A673 (cell line): ENCODE results near the gene SPAG6.

Experiments used
- CTCF ChIP-seq: fragments of 300-800, 200-600 bp; sonication (generic); conservative IDR thresholded peaks from 2 replicates; pipeline ENCODE4 v1.5.1; 2017; ENCODE audit warnings: low read depth, mild to moderate bottlenecking, antibody characterized with exemption, low read length, moderate library complexity, mixed read lengths
- EZH2 ChIP-seq: fragments of 200-600 bp; sonication (generic); IDR thresholded peaks from 2 replicates; pipeline ENCODE4 v1.6.1; 2017; ENCODE audit warnings: borderline replicate concordance, low read depth, mild to moderate bottlenecking, mixed read lengths, antibody characterized with exemption, low read length; ENCODE audit not compliant: poor library complexity, severe bottlenecking

GRCh38 chr10:22324893-22325271, 20.4 kb upstream of the SPAG6 start:
- TF ChIP-seq CTCF = no peak
- no peak for TF ChIP-seq EZH2
